Type B pancreatic cell (in vitro differentiated cells): ENCODE results near the gene ARFGAP1. TPM values are rescaled to one million over a fixed set of nuclear protein-coding genes. Genes with fewer than 3 reads are reported as not detected.

Source experiments
- DNase-seq: peaks from one replicate; pipeline ENCODE4 v3.0.0; 2021; ENCODE audit warnings: mixed read lengths; ENCODE audit not compliant: unreplicated experiment; ENCODE audit errors: extremely low spot score
- H3K27ac Mint-ChIP-seq: 2 replicates; pipeline ENCODE4 v1.8.0; 2021; ENCODE audit warnings: mild to moderate bottlenecking, mixed read lengths
- H3K27me3 Mint-ChIP-seq: 2 replicates; pipeline ENCODE4 v1.8.0; 2021; ENCODE audit warnings: mixed read lengths
- H3K36me3 Mint-ChIP-seq: 2 replicates; pipeline ENCODE4 v1.8.0; 2021; ENCODE audit warnings: mixed read lengths
- H3K4me1 Mint-ChIP-seq: one replicate; pipeline ENCODE4 v1.8.0; 2021; ENCODE audit warnings: mixed read lengths; ENCODE audit not compliant: unreplicated experiment
- H3K4me3 Mint-ChIP-seq: 2 replicates; pipeline ENCODE4 v1.8.0; 2021; ENCODE audit warnings: mild to moderate bottlenecking, mixed read lengths
- H3K9me3 Mint-ChIP-seq: 2 replicates; pipeline ENCODE4 v1.8.0; 2021; ENCODE audit warnings: mixed read lengths
- total RNA-seq: library from RNA; stranded (reverse); gene quantifications from 2 replicates; pipeline ENCODE4 v1.2.1, GENCODE V29; 2021; ENCODE audit warnings: low replicate concordance
- TF ChIP-seq, protein P1 (sequence below): fragments of 200-600 bp; sonication (generic); conservative IDR thresholded peaks from 2 replicates; pipeline ENCODE4 v1.5.0; 2021; ENCODE audit warnings: antibody characterized with exemption, mild to moderate bottlenecking

The ARFGAP1 gene
- total RNA-seq, 1 donor from 2014 or later, result 132 TPM

DNA sequence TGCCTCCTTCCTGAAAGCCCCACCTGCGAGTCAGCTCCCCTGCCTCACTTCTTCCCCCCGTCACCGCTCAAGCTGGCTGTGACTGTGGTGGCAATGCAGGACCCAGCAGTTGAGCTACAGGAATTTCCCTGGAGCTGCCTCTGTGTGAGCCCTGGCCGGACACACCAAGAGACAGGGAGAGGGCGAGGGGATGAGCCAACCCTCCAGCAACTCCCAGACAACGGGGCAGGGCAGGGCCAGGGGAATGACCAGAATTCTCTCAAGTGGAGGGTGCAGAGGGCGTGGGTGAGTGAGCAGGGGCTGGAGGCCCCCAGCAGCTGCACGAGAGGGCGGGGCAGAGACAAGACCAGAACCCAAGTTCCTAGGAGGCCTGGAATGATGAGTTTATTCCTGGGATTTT lies 4.9 kb upstream of the ARFGAP1 start:
- no peaks in the 10 kb centered on the region for H3K36me3 Mint-ChIP-seq
- H3K9me3 Mint-ChIP-seq, result no peaks in the 10 kb centered on the region
- H3K4me3 Mint-ChIP-seq, result no peak overlapping the region
- peaks cover 30% of the 10 kb centered on the region for H3K4me1 Mint-ChIP-seq
- no peaks in the 10 kb centered on the region for H3K27me3 Mint-ChIP-seq
- TF ChIP-seq, protein P1, sequence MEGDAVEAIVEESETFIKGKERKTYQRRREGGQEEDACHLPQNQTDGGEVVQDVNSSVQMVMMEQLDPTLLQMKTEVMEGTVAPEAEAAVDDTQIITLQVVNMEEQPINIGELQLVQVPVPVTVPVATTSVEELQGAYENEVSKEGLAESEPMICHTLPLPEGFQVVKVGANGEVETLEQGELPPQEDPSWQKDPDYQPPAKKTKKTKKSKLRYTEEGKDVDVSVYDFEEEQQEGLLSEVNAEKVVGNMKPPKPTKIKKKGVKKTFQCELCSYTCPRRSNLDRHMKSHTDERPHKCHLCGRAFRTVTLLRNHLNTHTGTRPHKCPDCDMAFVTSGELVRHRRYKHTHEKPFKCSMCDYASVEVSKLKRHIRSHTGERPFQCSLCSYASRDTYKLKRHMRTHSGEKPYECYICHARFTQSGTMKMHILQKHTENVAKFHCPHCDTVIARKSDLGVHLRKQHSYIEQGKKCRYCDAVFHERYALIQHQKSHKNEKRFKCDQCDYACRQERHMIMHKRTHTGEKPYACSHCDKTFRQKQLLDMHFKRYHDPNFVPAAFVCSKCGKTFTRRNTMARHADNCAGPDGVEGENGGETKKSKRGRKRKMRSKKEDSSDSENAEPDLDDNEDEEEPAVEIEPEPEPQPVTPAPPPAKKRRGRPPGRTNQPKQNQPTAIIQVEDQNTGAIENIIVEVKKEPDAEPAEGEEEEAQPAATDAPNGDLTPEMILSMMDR, result no peak
- no peak overlapping the region for H3K27ac Mint-ChIP-seq
- no peak for DNase-seq

DNA sequence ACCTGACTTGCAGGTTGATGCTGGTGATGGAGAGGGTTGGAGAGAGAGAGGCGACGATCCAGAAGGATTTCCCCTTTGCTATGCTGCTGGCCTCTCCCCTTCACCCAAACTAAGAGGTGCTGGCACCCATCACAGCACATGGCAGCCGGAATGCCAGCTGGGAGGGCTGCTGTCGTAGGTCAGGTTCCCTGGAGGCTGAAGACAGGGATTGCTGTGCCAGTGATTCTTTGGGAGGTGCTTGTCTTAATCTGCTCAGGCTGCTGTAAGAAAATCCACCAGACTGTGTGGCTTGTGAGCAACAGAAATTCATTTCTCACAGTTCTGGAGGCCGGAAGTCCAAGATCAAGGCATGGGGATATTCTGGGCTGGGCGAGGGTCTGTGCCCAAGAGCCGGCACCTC lies 4.4 kb upstream of the ARFGAP1 start:
- H3K27me3 Mint-ChIP-seq, result no peaks in the 10 kb centered on the region
- peak overlapping the region; percentile 55 for H3K27ac Mint-ChIP-seq
- TF ChIP-seq, protein P1, result no peak
- H3K4me1 Mint-ChIP-seq, result peaks cover 30% of the 10 kb centered on the region
- peak overlapping the region; percentile 31 for H3K4me3 Mint-ChIP-seq
- no peaks in the 10 kb centered on the region for H3K9me3 Mint-ChIP-seq
- no peaks in the 10 kb centered on the region for H3K36me3 Mint-ChIP-seq
- no peak for DNase-seq

DNA sequence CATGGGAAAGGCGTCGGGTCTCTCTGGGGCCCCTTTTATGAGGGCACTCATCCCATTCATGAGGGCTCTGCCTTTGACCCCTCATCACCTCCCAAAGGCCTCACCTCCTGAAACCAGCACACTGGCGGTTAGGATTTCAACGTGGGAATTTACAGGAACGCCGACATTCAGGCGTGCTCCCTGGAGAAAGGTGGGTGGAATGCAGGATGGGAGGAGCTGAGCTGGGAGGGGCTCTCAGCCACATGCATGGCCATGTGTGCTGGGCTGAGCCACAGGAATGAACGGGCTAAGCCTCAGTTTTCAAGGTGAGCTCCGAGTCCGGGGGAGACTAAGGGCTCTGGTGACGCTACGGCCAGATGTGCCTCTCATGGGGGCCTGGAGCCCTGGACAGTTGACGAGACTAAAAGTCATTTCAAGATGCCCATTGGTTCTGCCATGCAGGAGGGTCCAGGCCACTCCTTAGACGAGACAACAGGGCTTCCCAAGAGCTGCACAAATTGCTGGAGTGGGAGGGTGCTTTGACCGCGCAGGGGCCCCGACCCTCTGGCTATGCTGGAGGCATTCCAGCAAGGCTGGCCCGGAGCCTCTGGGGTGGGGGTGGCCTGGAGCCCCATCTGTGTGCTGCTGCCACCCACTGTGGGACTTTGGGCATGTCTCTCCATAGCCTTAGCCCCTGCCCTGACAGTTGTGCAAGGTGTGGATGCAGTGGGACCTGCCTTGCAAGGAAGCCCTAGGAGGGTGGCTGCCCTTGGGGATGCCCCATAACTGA lies 3.8 kb upstream of the ARFGAP1 start:
- Mint-ChIP-seq H3K4me3 (peak overlapping the region; percentile 31), H3K4me1 (peaks cover 36% of the 10 kb centered on the region)
- no peak for DNase-seq

DNA sequence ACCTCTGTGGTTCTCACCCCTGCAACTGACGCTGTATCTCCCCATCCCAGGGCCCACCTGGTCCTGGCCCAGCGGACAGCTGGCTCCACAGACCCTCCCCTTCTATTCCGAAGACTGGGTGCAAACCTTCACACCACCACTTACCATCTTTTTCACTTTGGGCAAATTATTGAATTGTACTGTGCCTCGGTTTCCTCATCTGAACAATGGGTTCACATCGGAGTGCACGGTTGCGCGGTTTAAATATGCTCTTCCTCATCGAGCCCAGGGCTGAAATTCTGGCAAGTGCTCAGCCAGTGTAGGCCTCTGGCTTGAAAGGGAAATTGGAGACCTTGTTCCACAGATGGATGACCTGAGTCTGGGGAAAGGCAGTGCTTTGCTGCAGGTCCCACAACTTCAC lies 2.9 kb upstream of the ARFGAP1 start:
- Mint-ChIP-seq H3K9me3 (no peaks in the 10 kb centered on the region), H3K4me1 (peaks cover 38% of the 10 kb centered on the region), H3K27ac (no peak overlapping the region), H3K36me3 (no peaks in the 10 kb centered on the region), H3K4me3 (peak overlapping the region; percentile 63), H3K27me3 (no peaks in the 10 kb centered on the region)
- no peak for DNase-seq
- TF ChIP-seq, protein P1, result no peak

More for the DNA sequence above, 3.8 kb upstream of the ARFGAP1 start:
- no peaks in the 10 kb centered on the region for H3K27me3 Mint-ChIP-seq
- H3K27ac Mint-ChIP-seq, result peak overlapping the region; percentile 55
- H3K36me3 Mint-ChIP-seq, result no peaks in the 10 kb centered on the region
- TF ChIP-seq, protein P1, result no peak
- no peaks in the 10 kb centered on the region for H3K9me3 Mint-ChIP-seq

DNA sequence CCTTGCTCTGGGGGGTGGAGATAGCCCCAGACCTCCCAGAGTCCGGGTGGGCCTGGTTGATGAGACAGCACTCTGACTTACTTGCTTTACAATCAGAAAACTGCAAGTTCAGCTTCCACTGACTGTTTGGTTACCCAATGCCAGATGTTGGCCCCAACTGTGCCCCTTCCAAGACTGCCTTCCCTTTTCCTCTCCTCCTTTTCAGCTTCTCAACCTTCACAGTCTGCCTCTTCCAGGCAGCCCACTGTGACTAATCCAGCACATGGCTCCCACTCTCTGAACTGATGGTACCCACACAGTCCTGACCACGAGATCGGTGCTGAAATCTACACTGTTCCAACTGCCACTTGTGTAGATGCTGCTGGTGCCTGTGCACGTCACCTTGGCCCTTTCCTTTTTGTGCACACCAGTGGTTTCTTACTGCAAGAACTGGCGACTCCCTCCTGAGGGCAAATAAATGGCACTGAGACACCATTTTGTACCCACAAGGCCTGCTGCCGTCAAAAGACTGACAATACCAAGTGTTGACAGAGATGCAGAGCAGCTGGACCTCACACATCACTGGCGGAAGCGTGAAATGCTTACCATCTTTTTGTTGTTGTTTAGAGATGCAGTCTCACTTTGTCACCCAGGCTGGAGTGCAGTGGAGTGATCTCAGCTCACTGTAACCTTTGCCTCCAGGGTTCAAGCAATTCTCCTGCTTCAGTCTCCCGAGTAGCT lies 1.8 kb upstream of the ARFGAP1 start:
- H3K36me3 Mint-ChIP-seq, result no peaks in the 10 kb centered on the region
- TF ChIP-seq, protein P1, result no peak
- no peak for DNase-seq
- peaks cover 44% of the 10 kb centered on the region for H3K4me1 Mint-ChIP-seq
- peak overlapping the region; percentile 86 for H3K4me3 Mint-ChIP-seq
- peak overlapping the region; percentile 81 for H3K27ac Mint-ChIP-seq
- no peaks in the 10 kb centered on the region for H3K9me3 Mint-ChIP-seq
- H3K27me3 Mint-ChIP-seq, result no peaks in the 10 kb centered on the region
